ENCODE measurements around the gene TXNDC11. TPM values are rescaled to one million over a fixed set of nuclear protein-coding genes. Genes with fewer than 3 reads are reported as not detected.

Gene TXNDC11
- total RNA-seq, 1 experiment from 2014 or later: 51.3 TPM

DNA sequence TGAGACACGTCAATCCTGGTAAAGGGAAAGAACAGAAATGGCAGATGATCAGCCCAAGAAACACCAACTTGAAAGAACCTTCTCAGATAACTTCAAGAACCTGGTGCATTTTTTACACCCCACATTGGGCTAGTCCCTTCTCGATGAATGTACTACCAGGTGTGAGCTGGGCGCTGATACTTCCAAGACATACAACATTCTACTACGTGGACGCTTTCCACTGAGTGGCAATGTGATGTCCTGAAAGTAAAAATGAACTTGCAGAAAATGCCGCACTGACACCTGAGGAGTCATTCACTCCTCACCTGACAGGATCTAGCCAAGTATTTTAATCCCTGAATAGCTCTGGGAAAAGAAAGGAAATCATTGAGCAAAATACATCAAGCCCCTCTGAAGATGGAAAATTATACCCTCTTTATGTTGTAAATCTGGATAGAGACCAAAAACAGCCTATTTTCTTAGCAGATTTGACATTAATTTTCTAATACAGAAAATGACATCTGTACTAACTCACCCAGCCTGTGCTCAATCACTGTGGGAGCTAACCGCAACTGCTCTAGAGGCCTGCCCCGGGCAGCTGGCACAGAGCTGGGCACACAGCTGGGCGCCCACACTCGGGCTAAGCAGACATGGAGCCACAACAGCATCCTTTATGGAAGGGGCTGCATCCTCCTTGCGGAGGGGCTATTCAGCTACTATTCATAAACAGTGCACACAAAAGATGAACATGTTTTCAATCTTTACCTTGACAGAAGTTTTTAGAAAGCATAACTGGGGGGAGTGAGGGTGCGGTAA, 58.2 kb downstream of the TXNDC11 start:
- no peak overlapping the region for H3K27ac Mint-ChIP-seq (ENCODE audit: unreplicated experiment)
- intact Hi-C loops (cut with micrococcal nuclease; ENCODE audit: unreplicated experiment): no loop called here
- H3K4me3 Mint-ChIP-seq (ENCODE audit: low read depth, unreplicated experiment): no peak overlapping the region
- H3K4me1 Mint-ChIP-seq (ENCODE audit: low read depth, unreplicated experiment): peaks cover 23% of the 10 kb centered on the region
- H3K9me3 Mint-ChIP-seq (ENCODE audit: low read depth, unreplicated experiment): no peaks in the 10 kb centered on the region
- no peaks in the 10 kb centered on the region for H3K27me3 Mint-ChIP-seq (ENCODE audit: unreplicated experiment)
- CTCF ChIA-PET: no interaction called here
- BruUV-seq (replicated peaks): no TSS peak
- DNase-seq: no peak
- TF ChIP-seq, protein P1, sequence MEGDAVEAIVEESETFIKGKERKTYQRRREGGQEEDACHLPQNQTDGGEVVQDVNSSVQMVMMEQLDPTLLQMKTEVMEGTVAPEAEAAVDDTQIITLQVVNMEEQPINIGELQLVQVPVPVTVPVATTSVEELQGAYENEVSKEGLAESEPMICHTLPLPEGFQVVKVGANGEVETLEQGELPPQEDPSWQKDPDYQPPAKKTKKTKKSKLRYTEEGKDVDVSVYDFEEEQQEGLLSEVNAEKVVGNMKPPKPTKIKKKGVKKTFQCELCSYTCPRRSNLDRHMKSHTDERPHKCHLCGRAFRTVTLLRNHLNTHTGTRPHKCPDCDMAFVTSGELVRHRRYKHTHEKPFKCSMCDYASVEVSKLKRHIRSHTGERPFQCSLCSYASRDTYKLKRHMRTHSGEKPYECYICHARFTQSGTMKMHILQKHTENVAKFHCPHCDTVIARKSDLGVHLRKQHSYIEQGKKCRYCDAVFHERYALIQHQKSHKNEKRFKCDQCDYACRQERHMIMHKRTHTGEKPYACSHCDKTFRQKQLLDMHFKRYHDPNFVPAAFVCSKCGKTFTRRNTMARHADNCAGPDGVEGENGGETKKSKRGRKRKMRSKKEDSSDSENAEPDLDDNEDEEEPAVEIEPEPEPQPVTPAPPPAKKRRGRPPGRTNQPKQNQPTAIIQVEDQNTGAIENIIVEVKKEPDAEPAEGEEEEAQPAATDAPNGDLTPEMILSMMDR (IDR thresholded peaks at IDR 0.05; ENCODE audit: unreplicated experiment): no peak
- peaks cover 64% of the 10 kb centered on the region for H3K36me3 Mint-ChIP-seq (ENCODE audit: insufficient read depth, unreplicated experiment)

DNA sequence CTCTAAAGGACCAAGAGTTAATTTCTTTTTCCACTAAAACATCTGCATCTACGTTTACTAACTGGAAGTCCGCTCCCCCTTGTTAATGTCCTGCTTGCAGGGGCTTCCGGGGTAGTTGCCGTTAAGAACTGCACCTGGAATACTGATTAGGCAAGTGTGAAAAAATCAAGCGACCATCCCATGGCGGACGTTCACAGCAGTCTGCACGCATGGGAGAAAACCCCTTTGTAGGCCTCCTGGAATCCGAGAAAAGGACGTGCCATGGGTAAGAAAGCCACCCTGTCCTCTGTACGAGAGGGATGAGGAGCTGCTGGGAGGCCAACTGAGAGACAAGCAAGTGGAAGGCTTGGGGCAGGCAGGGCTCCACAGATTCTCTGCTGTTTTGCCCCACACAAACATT, 59.5 kb downstream of the TXNDC11 start:
- CTCF ChIA-PET: interaction anchor here (0.8 kb wide), 1 partner anchor 181 kb away, joined by 3 read pairs; no protein-coding TSS in a partner anchor

DNA sequence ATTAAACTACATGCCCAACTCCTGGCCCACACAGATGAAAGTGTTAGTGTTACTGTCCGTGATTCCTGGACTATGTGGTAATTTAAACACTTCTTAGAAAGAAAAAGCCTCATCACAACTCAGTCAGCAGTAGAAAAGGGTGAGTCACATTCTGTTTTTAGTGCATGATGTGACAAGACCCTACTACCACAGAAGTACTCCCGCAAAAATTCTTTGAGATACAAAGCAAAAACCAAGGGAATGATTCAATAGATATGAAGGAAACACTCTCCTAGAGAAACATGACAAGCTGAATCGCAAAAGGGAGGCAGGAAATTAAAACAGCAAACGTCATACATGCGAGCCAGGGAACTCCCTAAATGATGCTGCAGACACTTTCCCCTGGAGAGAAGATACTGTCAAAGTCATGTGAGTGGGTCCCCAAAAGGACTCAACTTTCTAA, 60.0 kb downstream of the TXNDC11 start:
- H3K4me1 Mint-ChIP-seq (ENCODE audit: low read depth, unreplicated experiment): peaks cover 28% of the 10 kb centered on the region
- no peak for DNase-seq
- TF ChIP-seq, protein P1 (IDR thresholded peaks at IDR 0.05; ENCODE audit: unreplicated experiment): no peak
- H3K4me3 Mint-ChIP-seq (ENCODE audit: low read depth, unreplicated experiment): no peak overlapping the region
- BruUV-seq (replicated peaks): no TSS peak
- CTCF ChIA-PET: interaction anchor here (0.8 kb wide), 1 partner anchor 180 kb away, joined by 3 read pairs; no protein-coding TSS in a partner anchor
- no peaks in the 10 kb centered on the region for H3K9me3 Mint-ChIP-seq (ENCODE audit: low read depth, unreplicated experiment)
- peaks cover 51% of the 10 kb centered on the region for H3K36me3 Mint-ChIP-seq (ENCODE audit: insufficient read depth, unreplicated experiment)
- H3K27me3 Mint-ChIP-seq (ENCODE audit: unreplicated experiment): no peaks in the 10 kb centered on the region
- no peak overlapping the region for H3K27ac Mint-ChIP-seq (ENCODE audit: unreplicated experiment)
- intact Hi-C loops (cut with micrococcal nuclease; ENCODE audit: unreplicated experiment): no loop called here

More for the DNA sequence above, 59.5 kb downstream of the TXNDC11 start:
- DNase-seq: no peak
- H3K4me3 Mint-ChIP-seq (ENCODE audit: low read depth, unreplicated experiment): no peak overlapping the region
- no peaks in the 10 kb centered on the region for H3K27me3 Mint-ChIP-seq (ENCODE audit: unreplicated experiment)
- peaks cover 24% of the 10 kb centered on the region for H3K4me1 Mint-ChIP-seq (ENCODE audit: low read depth, unreplicated experiment)
- no peaks in the 10 kb centered on the region for H3K9me3 Mint-ChIP-seq (ENCODE audit: low read depth, unreplicated experiment)
- TF ChIP-seq, protein P1 (IDR thresholded peaks at IDR 0.05; ENCODE audit: unreplicated experiment): no peak
- no TSS peak for BruUV-seq (replicated peaks)
- H3K36me3 Mint-ChIP-seq (ENCODE audit: insufficient read depth, unreplicated experiment): peaks cover 56% of the 10 kb centered on the region
- no peak overlapping the region for H3K27ac Mint-ChIP-seq (ENCODE audit: unreplicated experiment)
- intact Hi-C loops (cut with micrococcal nuclease; ENCODE audit: unreplicated experiment): no loop called here

DNA sequence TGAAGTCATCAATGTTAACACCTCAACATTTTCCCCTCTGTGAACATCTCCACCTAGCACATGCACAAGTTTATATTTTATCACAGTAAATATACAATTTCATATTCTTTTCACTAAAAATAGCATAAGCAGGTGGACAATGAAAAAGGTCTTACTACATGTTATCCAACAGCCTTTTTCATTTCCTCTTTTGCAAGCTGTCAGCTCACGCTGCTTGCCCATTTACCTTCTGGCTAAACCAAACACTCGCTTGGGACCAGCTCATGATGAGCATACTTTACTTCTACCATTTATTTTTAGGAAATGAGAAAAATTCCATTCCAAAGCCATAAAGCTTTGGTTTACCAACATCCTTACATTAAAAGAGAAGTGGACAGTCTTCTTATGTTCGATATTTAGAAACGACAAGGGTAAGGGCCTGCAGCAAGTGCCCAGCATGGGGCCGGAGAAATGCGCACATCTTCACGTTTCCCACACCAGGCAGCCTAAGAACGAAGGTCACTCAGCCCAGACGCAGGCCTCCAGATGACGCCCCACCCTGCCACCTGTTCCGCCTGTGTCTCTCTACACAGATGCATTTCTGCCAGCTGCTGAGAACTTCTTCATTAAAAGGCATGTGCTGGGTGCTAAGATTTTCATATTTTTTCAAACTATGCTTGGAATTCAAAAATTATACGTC, 60.5 kb downstream of the TXNDC11 start:
- H3K27ac Mint-ChIP-seq (ENCODE audit: unreplicated experiment): no peak overlapping the region
- DNase-seq: no peak
- intact Hi-C loops (cut with micrococcal nuclease; ENCODE audit: unreplicated experiment): no loop called here
- H3K9me3 Mint-ChIP-seq (ENCODE audit: low read depth, unreplicated experiment): no peaks in the 10 kb centered on the region
- H3K36me3 Mint-ChIP-seq (ENCODE audit: insufficient read depth, unreplicated experiment): peaks cover 46% of the 10 kb centered on the region
- H3K27me3 Mint-ChIP-seq (ENCODE audit: unreplicated experiment): no peaks in the 10 kb centered on the region
- CTCF ChIA-PET: interaction anchor here (0.8 kb wide), 1 partner anchor 180 kb away, joined by 3 read pairs; no protein-coding TSS in a partner anchor
- H3K4me3 Mint-ChIP-seq (ENCODE audit: low read depth, unreplicated experiment): no peak overlapping the region
- H3K4me1 Mint-ChIP-seq (ENCODE audit: low read depth, unreplicated experiment): peaks cover 34% of the 10 kb centered on the region
- TF ChIP-seq, protein P1 (IDR thresholded peaks at IDR 0.05; ENCODE audit: unreplicated experiment): no peak
- BruUV-seq (replicated peaks): no TSS peak
